D721Med (cell line): Measurements from ENCODE around the gene SFSWAP.

Source experiments
- DNase-seq: peaks from one replicate; pipeline ENCODE4 v3.0.0; 2011; ENCODE audit warnings: low spot score; ENCODE audit not compliant: insufficient read length
- FAIRE-seq: peaks from 2 replicates; lab custom pipeline; 2011; peaks lifted over from hg19 to GRCh38; lab: Jason Lieb, UNC
- TF ChIP-seq, protein P1 (sequence below): IDR thresholded peaks from 2 replicates; pipeline ENCODE4 v1.5.1; 2012; ENCODE audit warnings: mild to moderate bottlenecking, control low read depth; ENCODE audit not compliant: insufficient read depth; ENCODE audit errors: missing control alignments

Gene SFSWAP

DNA sequence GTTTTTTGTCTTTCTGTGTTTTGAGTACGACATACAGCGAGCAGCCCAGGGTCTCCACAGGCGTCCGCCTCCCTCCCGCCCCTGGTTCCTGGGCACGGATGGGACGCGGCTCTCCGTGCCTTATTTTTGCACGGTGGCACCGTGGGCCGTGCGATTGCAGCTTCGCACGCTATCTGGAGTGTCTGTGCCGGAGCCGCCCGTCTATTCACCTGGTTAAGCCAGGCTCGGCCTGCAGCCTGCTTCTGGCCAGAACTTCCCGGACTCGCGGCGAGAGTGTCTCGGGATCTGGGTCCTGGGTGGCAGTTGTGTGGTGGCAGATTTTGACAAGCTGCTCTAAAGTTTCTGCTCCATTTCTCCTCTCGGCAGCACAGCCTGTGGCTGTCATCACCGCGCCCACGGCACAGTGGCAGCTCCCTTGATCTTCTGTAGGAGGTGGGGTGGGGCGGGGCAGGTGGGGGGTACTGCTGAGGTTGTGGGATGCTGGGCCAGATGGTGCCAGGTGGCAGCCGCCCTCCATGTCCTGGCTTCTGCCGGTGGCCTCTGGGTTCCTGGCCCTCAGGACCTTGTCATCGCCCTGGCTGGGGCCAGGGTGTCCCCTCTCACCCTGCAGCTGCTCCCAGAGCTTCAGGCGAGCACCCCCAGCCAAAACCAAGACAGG, 120.2 kb downstream of the SFSWAP start:
- DNase-seq (no peak), FAIRE-seq (no peak)

DNA sequence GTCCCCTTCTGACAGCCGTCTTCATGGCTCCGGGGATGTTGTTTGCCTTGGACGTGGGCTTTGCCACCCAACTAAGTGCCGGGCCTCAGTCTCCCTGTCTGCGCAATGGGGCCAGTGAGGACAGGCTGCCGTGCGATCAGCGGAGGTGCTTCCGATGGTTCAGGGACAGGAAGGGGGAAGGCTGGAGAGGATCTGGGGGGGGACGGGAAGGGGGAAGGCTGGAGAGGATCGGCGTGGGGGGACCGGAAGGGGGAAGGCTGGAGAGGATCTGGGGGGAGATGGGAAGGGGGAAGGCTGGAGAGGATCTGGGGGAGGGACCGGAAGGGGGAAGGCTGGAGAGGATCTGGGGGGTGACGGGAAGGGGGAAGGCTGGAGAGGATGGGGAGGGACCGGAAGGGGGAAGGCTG, 120.7 kb downstream of the SFSWAP start:
- DNase-seq, result no peak

More for the DNA sequence above, 120.2 kb downstream of the SFSWAP start:
- TF ChIP-seq, protein P1, sequence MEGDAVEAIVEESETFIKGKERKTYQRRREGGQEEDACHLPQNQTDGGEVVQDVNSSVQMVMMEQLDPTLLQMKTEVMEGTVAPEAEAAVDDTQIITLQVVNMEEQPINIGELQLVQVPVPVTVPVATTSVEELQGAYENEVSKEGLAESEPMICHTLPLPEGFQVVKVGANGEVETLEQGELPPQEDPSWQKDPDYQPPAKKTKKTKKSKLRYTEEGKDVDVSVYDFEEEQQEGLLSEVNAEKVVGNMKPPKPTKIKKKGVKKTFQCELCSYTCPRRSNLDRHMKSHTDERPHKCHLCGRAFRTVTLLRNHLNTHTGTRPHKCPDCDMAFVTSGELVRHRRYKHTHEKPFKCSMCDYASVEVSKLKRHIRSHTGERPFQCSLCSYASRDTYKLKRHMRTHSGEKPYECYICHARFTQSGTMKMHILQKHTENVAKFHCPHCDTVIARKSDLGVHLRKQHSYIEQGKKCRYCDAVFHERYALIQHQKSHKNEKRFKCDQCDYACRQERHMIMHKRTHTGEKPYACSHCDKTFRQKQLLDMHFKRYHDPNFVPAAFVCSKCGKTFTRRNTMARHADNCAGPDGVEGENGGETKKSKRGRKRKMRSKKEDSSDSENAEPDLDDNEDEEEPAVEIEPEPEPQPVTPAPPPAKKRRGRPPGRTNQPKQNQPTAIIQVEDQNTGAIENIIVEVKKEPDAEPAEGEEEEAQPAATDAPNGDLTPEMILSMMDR, result no peak

DNA sequence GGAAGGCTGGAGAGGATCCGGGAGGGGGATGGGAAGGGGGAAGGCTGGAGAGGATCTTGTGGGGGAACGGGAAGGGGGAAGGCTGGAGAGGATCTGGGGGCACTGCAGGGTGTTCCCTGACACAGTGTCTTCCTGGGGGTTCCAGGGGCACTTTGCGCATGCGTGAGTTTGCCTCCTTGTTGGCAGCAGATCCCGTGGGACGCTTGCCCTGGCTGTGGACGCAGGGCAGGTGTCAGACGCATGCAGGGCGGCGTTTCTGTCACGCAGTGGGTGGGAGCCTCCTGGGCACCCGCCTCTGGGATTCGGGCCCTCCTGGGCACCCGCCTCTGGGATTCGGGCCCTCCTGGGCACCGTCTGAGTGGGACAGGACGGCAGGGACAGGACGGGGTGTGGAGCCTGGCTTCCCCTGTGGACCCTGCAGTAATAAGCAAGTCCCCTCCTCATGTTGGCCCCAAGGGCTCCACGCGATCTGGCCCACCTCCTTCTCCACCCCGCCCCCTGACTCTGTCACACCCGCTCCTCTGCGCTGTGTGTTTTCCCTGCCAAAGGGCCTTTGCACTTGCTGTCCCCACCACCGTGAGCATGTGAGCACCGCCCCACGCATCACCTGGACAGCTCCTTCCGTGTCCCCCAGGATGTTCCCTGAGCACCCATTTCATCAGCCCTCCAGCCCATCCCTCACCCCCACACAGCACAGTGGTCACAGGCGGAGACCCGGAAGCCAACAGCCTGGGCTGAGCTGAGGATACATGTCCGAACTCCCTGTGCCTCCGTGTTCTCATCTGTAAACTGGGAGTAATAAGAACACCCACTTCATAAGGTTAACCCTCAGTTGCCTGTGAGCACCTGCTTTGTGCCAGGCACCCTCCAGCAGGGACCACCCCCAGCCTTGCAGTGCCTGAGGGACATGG, 121.7 kb downstream of the SFSWAP start:
- FAIRE-seq (no peak), DNase-seq (peak; percentile 65)
- TF ChIP-seq, protein P1, result no peak

More for the DNA sequence above, 120.7 kb downstream of the SFSWAP start:
- TF ChIP-seq, protein P1, result no peak
- FAIRE-seq, result no peak

DNA sequence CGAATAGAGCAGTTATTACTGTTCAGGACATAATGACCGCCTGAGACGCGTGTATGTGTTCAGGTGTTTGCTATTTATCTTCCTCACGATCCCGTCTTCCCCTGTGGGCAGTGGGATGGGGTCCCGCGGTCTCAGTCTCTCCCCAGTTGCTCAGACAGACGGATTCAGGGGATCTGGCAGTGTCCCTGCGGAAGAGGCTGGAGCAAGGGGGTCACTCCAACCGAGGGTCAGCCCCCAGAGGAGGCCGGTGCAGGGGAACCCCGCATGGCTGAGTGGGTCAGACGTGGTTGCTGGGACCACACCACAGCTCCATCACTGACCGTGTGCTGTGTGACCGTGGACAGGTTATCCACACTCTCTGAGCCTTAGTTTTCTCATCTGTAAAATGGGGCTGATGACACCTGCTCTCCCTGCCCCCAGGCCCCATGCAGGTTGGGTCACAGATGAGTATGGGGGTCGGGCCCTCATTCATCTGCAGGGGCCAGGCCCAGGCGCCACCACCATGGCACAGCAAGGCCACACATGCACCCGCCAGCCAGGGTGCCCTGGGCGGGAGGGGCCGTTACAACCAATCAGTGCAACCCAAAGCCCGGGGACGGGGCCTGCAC, 122.5 kb downstream of the SFSWAP start:
- TF ChIP-seq, protein P1, result no peak
- FAIRE-seq (no peak), DNase-seq (no peak)

DNA sequence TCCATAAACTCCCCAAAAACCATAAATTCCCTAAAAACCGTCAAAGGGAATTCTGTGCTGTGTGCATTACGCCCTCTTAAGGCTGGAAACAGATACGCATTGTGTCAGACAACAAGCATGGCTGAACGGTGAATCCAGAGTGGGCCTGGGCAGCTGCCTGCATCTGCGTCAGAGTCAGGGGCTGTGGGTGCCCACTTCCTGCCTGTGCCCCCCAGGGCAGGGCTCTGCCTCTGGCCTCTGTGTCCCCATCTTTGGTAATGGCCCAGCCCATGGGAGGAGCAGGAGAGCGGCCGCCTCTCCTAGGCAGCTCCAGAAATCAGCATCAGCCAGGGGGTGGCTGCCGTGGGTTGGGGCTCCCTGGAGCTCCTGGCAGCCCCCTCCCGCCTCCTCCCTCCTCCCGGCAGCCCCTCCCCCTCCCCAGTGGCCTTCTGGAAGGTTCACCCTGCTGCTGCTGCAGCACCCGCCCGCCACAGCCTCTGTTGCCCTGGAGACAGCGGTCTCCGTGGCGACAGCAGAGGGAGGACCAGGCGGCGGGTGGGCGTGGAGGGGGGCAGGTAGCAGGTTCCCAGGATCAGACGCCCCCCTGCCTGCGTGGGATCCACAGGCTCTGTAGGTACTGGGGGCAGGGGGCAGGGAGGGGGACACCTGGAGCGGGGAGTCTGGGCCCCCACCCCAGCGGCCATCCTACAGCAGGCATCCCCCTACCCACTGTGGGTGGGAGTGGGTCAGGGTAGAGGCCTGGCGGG, 123.2 kb downstream of the SFSWAP start:
- FAIRE-seq (no peak), DNase-seq (no peak)
- TF ChIP-seq, protein P1, result peak; percentile 43

DNA sequence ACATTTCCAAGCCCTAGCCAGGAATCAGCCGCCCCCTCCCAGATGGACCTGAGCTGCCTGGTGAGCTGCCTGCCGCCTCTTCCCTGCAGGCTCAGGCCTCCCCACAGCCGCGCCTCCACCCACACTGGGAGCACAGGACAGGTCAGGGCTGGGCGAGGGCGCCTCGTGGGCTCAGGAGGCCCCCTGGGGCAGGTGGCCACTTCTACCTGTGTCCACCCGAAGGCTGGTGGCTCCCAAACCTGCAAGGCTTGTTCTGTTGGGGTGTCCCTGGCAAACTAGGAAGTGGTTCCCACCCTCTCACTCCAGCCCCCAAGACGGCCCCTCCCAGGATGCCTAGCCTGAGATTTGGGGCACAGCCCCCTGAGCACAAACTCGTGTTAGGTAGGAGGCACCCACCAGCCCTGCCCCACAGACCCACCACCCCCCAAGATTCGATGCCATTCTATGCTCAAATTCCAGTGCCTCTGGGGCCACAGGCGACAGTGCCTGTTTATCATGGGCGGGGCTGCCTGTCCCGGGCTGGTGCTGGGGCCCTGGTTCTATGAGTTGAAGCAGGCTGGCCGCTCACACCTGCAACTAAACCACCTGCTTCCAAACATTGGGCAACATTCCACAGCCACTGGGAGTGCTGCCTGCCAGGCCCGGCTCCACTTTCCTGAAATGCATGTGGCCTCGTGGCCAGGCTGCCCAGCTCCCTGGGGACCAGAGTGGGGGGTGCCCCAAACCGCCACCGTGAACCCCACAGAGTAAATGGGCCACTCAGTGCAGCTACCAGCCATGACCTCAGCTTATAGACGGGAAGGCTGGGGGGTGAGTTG, 124.1 kb downstream of the SFSWAP start:
- TF ChIP-seq, protein P1, result no peak
- DNase-seq, result no peak
- FAIRE-seq, result no peak
